Nephron (organoid): Measurements from ENCODE around the gene E2F1.

ENCODE experiments used
- H3K27ac Mint-ChIP-seq, 3 experiments: 2 replicates each; pipeline ENCODE4 v1.8.0; 2020; ENCODE audit warnings: mixed read lengths in 3 of 3, mild to moderate bottlenecking in 2 of 3, moderate library complexity in 1 of 3
- H3K27me3 Mint-ChIP-seq: 2 replicates; pipeline ENCODE4 v1.8.0; 2021; ENCODE audit warnings: low read depth, mild to moderate bottlenecking, moderate library complexity, mixed read lengths
- H3K36me3 Mint-ChIP-seq: 2 replicates; pipeline ENCODE4 v1.8.0; 2020; ENCODE audit warnings: low read depth, mixed read lengths
- H3K4me1 Mint-ChIP-seq: 2 replicates; pipeline ENCODE4 v1.8.0; 2020; ENCODE audit warnings: mixed read lengths
- H3K4me3 Mint-ChIP-seq, 3 experiments: 2 replicates each; pipeline ENCODE4 v1.8.0; 2020; ENCODE audit warnings: mild to moderate bottlenecking in 3 of 3, mixed read lengths in 3 of 3, moderate library complexity in 2 of 3
- H3K9me3 Mint-ChIP-seq: 2 replicates; pipeline ENCODE4 v1.8.0; 2020; ENCODE audit warnings: mixed read lengths
- CTCF ChIP-seq, 3 experiments: fragments of 200-600 bp; sonication (generic); IDR thresholded peaks; one replicate each; pipeline ENCODE4 v1.5.0; 2021; ENCODE audit warnings: antibody characterized with exemption in 3 of 3; ENCODE audit not compliant: unreplicated experiment in 3 of 3

E2F1 gene

GRCh38 chr20:33686100-33686983 is at the start of gene E2F1:
Gene E2F1, minus strand, starts transcription at chr20:33686385. Its CDS starts 121 bp downstream, at chr20:33686264.
- Mint-ChIP-seq H3K4me1 (peaks cover 15% of the 10 kb centered on the region), H3K4me3 (peak within 1 kb of the TSS; percentile 82 to 90 (median 87)), H3K27ac (peak within 1 kb of the TSS in 1 of 3 experiments; percentile 37), H3K9me3 (no peaks in the 10 kb centered on the region), H3K27me3 (no peaks in the 10 kb centered on the region), H3K36me3 (no peaks in the 10 kb centered on the region)
- TF ChIP-seq CTCF (IDR thresholded peaks at IDR 0.05; ENCODE audit: unreplicated experiment in 3 of 3) = peak; percentile 17 to 45 (median 37)

GRCh38 chr20:33733654-33734576 is 47.7 kb upstream of the E2F1 start:
- H3K4me3 Mint-ChIP-seq = peak overlapping the region; percentile 2 to 74 (median 2)
- peaks cover 7% of the 10 kb centered on the region for H3K27me3 Mint-ChIP-seq
- TF ChIP-seq CTCF (IDR thresholded peaks at IDR 0.05; ENCODE audit: unreplicated experiment in 3 of 3) = no peak
- H3K9me3 Mint-ChIP-seq = peaks cover 25% of the 10 kb centered on the region
- H3K27ac Mint-ChIP-seq = peak overlapping the region; percentile 91 to 93 (median 93)
- H3K4me1 Mint-ChIP-seq = peaks cover 14% of the 10 kb centered on the region
- H3K36me3 Mint-ChIP-seq = peaks cover 18% of the 10 kb centered on the region

- Mint-ChIP-seq H3K36me3 (peaks cover 18% of the 10 kb centered on the region), H3K4me3 (peak overlapping the region; percentile 74 to 85 (median 83)), H3K27me3 (peaks cover 3% of the 10 kb centered on the region), H3K27ac (peak overlapping the region; percentile 97 to 99 (median 98)), H3K9me3 (peaks cover 16% of the 10 kb centered on the region), H3K4me1 (peaks cover 14% of the 10 kb centered on the region)
- TF ChIP-seq CTCF (IDR thresholded peaks at IDR 0.05; ENCODE audit: unreplicated experiment in 3 of 3) = no peak
Observed at GRCh38 chr20:33732166-33732970, 46.2 kb upstream of the E2F1 start.

- Mint-ChIP-seq H3K9me3 (peaks cover 13% of the 10 kb centered on the region), H3K27me3 (peaks cover 3% of the 10 kb centered on the region), H3K4me3 (peak within 1 kb of the TSS; percentile 86 to 88 (median 87)), H3K27ac (peak within 1 kb of the TSS; percentile 97 to 99 (median 98)), H3K4me1 (peaks cover 14% of the 10 kb centered on the region), H3K36me3 (peaks cover 15% of the 10 kb centered on the region)
- peak; percentile 90 to 91 (median 91) for TF ChIP-seq CTCF (IDR thresholded peaks at IDR 0.05; ENCODE audit: unreplicated experiment in 3 of 3)
Observed at GRCh38 chr20:33731693-33732165, 45.5 kb upstream of the E2F1 start, which contains the start of gene ZNF341. Gene ZNF341, plus strand, starts transcription at chr20:33731996. Its CDS starts 26 bp downstream, at chr20:33732022.
